Measurements from ENCODE around the gene NT5DC1.

GRCh38 chr6:116154887-116155286 is 54.2 kb downstream of the NT5DC1 start:
- TF ChIP-seq CTCF (conservative IDR thresholded peaks at IDR 0.05 in 1 of 2, IDR thresholded peaks at IDR 0.05 in 1 of 2; ENCODE audit: extremely low read depth in 1 of 2, insufficient read depth in 1 of 2, low read depth in 1 of 2, low read length in 2 of 2): no peak
- TF ChIP-seq EZH2 (IDR thresholded peaks at IDR 0.05; ENCODE audit: borderline replicate concordance, low read length): no peak

Data from mammary epithelial cell (primary cell).